ENCODE measurements around the gene GIPC2. TPM values are rescaled to one million over a fixed set of nuclear protein-coding genes. Genes with fewer than 3 reads are reported as not detected.
A peak's percentile ranks its signal among the peaks of the same experiment; 100 is the strongest.

GIPC2 gene
- total RNA-seq, 1 donor from 2014 or later, result 0.64 TPM

DNA sequence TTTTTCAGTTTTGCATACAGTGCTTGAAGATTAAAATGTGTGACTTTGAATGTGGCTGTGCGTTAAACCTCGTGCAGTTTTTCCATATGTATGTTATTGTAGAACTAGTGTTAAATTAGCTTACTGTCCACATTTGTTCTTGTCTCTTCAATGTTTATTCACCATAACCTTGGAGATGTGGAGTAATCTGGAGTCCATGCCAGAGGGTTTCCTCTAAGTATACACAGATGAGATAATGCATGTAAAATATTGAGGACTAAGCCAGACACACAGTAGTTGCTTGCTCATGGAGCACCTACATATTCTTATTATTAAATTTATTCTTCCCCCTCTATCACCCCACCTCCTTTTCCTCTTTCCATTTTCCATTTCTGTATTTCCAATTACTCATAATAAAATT lies 7.7 kb upstream of the GIPC2 start:
- TF ChIP-seq, protein P1, sequence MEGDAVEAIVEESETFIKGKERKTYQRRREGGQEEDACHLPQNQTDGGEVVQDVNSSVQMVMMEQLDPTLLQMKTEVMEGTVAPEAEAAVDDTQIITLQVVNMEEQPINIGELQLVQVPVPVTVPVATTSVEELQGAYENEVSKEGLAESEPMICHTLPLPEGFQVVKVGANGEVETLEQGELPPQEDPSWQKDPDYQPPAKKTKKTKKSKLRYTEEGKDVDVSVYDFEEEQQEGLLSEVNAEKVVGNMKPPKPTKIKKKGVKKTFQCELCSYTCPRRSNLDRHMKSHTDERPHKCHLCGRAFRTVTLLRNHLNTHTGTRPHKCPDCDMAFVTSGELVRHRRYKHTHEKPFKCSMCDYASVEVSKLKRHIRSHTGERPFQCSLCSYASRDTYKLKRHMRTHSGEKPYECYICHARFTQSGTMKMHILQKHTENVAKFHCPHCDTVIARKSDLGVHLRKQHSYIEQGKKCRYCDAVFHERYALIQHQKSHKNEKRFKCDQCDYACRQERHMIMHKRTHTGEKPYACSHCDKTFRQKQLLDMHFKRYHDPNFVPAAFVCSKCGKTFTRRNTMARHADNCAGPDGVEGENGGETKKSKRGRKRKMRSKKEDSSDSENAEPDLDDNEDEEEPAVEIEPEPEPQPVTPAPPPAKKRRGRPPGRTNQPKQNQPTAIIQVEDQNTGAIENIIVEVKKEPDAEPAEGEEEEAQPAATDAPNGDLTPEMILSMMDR (IDR thresholded peaks at IDR 0.05), result no peak
- H3K27me3 ChIP-seq, result no peaks in the 10 kb centered on the region
- no peak for DNase-seq (ENCODE audit: low spot score in 2 of 2)
- no peaks in the 10 kb centered on the region for H3K4me1 ChIP-seq
- no peak overlapping the region for H3K27ac ChIP-seq
- intact Hi-C loops (cut with DNase I), result no loop called here
- no peak overlapping the region for H3K4me3 ChIP-seq
- H3K9me3 ChIP-seq, result no peaks in the 10 kb centered on the region
- H3K36me3 ChIP-seq, result no peaks in the 10 kb centered on the region

DNA sequence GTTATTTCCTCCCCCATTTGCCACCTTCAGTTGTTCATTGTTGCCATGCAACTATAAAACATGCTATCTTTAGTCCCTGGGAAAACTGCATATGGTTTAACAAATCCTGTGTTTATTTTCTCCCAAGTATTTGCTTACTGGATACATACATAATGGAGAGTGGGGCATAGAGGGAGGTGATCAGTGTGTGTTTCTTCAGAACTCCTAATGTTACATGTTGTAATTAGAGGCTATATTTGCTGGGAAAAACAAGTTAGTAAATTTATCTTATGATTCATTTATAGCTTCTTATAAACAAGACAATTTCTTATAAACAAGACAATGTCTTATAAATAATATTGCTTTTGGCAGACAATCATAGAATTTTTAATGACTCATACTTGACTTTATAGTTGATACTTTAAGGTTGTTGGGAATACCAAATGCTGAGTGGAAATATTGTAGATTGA lies 7.3 kb upstream of the GIPC2 start:
- Histone ChIP-seq H3K4me1 (no peaks in the 10 kb centered on the region), H3K4me3 (no peak overlapping the region), H3K27ac (no peak overlapping the region), H3K36me3 (no peaks in the 10 kb centered on the region), H3K9me3 (no peaks in the 10 kb centered on the region), H3K27me3 (no peaks in the 10 kb centered on the region)
- DNase-seq (ENCODE audit: low spot score in 2 of 2), result no peak
- TF ChIP-seq, protein P1 (IDR thresholded peaks at IDR 0.05), result no peak
- intact Hi-C loops (cut with DNase I), result no loop called here

DNA sequence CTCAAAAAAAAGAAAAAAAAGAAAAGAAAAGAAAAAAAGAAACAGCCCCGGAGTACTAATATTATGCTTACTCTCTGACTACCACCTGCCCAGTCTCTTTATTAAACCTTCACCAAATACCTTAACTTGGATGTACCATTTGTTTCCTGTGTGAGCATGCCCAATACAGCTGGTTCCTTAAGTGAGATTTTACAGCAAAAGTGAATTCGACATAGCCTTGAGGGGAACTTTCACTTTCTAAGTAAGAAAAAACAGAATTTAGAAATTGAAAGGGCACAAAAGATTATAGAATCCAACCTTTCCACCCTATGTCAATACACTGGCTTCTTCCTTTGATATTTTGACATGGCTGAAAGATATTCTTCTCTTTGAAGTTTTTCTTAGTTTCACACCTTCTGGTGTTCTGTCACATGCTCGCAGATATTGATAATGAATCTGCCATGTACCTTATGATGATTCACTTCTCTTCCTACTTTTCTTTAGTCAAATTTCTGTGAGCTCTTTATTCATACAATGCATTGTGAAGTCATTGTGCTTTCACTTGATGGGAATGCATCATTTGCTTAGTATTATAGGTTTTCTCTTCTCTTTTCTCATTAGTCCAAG lies 5.2 kb upstream of the GIPC2 start:
- H3K27ac ChIP-seq, result no peak overlapping the region

DNA sequence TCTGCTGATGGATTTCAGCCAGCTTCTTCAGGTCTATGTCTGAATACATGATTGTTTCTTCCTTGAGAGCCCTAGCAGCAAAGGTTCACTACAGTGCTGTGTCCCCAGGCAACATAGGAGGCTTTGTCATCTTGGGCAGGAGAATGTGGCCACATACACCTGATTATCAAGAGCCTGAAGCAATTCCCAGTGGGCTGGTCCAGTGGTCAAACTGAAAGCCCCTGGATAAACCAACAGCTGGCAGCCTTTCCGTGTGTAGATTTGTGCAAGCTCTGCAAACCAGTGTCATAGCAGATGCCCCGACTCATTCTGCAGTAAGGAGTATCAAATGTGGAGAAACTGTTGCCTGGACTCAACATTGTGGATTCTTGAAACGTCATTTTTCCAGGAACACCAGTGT lies 2.3 kb upstream of the GIPC2 start:
- DNase-seq (ENCODE audit: low spot score in 2 of 2), result no peak
- TF ChIP-seq, protein P1 (IDR thresholded peaks at IDR 0.05), result no peak
- no peak overlapping the region for H3K27ac ChIP-seq
- intact Hi-C loops (cut with DNase I), result no loop called here
- no peaks in the 10 kb centered on the region for H3K36me3 ChIP-seq
- H3K4me3 ChIP-seq, result no peak overlapping the region
- H3K4me1 ChIP-seq, result peaks cover 0 to 4% of the 10 kb centered on the region in 2 donors
- H3K9me3 ChIP-seq, result no peaks in the 10 kb centered on the region
- no peaks in the 10 kb centered on the region for H3K27me3 ChIP-seq

More for the DNA sequence above, 5.2 kb upstream of the GIPC2 start:
- Histone ChIP-seq H3K36me3 (no peaks in the 10 kb centered on the region), H3K4me1 (no peaks in the 10 kb centered on the region), H3K4me3 (no peak overlapping the region), H3K9me3 (no peaks in the 10 kb centered on the region), H3K27me3 (no peaks in the 10 kb centered on the region)
- intact Hi-C loops (cut with DNase I), result no loop called here
- no peak for DNase-seq (ENCODE audit: low spot score in 2 of 2)
- TF ChIP-seq, protein P1 (IDR thresholded peaks at IDR 0.05), result no peak

DNA sequence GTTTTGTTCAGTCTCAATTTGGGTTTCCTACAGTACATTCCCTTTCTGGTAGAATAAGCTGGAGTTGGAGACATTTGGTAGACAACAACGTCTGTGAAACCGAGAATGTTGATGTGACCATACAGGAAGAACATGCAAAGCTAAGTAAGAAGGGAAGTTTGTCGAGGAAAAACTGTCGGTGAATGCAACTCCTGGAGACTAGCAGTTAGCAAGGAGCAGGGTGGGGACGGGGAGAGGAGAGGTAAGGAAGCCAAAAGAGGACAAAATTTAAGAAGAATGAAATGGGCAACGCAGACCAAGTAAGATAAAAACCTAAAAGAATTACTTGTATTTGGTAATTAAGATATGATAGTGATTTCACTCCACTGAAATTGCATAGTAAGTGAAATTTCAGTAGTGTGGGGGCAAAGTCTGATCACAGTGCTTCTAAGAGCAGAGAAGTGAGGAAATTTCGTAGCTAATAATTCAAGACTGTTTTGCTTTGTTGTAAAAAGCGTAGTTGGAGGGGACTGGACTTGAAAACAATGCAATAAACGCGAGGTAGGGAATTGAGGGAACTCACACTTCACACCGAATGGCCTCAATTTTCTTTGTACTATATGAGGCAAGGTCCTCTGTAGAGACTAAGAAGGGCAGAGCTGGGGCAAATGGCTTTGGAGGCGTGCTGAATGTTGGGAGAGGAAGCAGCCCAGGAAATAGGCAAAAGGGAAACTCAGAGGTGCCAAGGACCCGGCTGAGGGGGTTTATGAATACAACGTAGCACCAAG lies 787 bp upstream of the GIPC2 start:
- intact Hi-C loops (cut with DNase I), result loop anchor here (5.0 kb wide), 1 partner anchor 67 kb away; no protein-coding TSS in a partner anchor
- TF ChIP-seq, protein P1 (IDR thresholded peaks at IDR 0.05), result no peak
- H3K4me3 ChIP-seq, result peak overlapping the region; percentile 65 to 77
- no peak for DNase-seq (ENCODE audit: low spot score in 2 of 2)
- H3K36me3 ChIP-seq, result no peaks in the 10 kb centered on the region
- no peaks in the 10 kb centered on the region for H3K27me3 ChIP-seq
- H3K9me3 ChIP-seq, result no peaks in the 10 kb centered on the region
- H3K4me1 ChIP-seq, result peaks cover 0 to 4% of the 10 kb centered on the region in 2 donors
- H3K27ac ChIP-seq, result peak overlapping the region; percentile 10 to 28
